ENCODE measurements around the gene HDLBP. TPM values are rescaled to one million over a fixed set of nuclear protein-coding genes. Genes with fewer than 3 reads are reported as not detected.

The HDLBP gene
- total and polyA plus RNA-seq, 2 of the 4 experiments (the other 2 are of a cell fraction), result 648 to 1,165 TPM

DNA sequence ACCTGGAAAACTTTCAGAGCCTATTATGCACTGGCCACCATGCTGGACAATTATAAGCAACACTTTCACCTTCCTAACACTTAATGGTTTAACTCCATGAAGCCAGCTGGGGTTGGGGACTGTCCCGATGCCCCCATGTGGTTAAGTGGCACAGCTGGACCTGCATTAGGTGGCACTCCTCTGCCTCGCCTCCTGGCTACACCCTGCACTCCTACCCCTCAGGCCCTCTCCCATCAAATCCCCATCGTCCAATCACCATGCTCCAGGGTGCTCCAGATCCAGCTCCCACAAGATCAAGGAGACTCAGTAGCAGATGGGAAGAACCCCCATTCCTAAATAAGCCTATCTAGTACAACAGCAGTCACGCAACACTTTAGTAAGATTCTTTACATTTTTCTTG lies 53.8 kb downstream of the HDLBP start:
- peaks cover 71% of the 10 kb centered on the region for H3K36me3 ChIP-seq (ENCODE audit: control insufficient read depth, insufficient read depth, low read length)
- no CpG with 5 or more reads among the region's 4 CpGs for WGBS, 2 experiments (ENCODE audit: extremely low coverage in 2 of 2, insufficient read length in 1 of 2)
- peaks cover 12% of the 10 kb centered on the region; the same call in 1 of the 2 replicates for H3K9me1 ChIP-seq (ENCODE audit: insufficient read depth, low read length)
- intact Hi-C loops (cut with micrococcal nuclease) (no loop called here), dilution Hi-C loops (cut with HindIII; ENCODE audit: low sequenced_read_pairs, unreplicated experiment) (no loop called here), in situ Hi-C loops (cut with MboI; ENCODE audit: low sequenced_read_pairs) (loop anchor here (5.0 kb wide), 1 partner anchor 86 kb away; no protein-coding TSS in a partner anchor)
- ATAC-seq (ENCODE audit: low read depth) (no peak), DNase-seq (no peak)
- no peak overlapping the region for H3K56ac ChIP-seq (ENCODE audit: extremely low read depth, insufficient read depth, low read length)
- H3K79me1 ChIP-seq (ENCODE audit: low read depth in 1 of 2, low read length in 2 of 2), result peaks cover 43 to 76% of the 10 kb centered on the region in 2 experiments
- H3K23ac ChIP-seq (ENCODE audit: low read depth, low read length), result no peak overlapping the region
- no peak overlapping the region for H3K4me2 ChIP-seq (ENCODE audit: low read depth, low read length)
- no peak overlapping the region for H3K4me3 ChIP-seq (ENCODE audit: insufficient read depth, low read depth, low read length)
- no peak overlapping the region for H4K91ac ChIP-seq (ENCODE audit: insufficient read depth, low read depth, low read length)
- no peaks in the 10 kb centered on the region for H3K9me3 ChIP-seq (ENCODE audit: control insufficient read depth, insufficient read depth, low read length)
- no peak overlapping the region for H2BK20ac ChIP-seq (ENCODE audit: low read depth, low read length)
- H3K9ac ChIP-seq (ENCODE audit: low read depth, low read length), result no peak overlapping the region
- no peaks in the 10 kb centered on the region for H3K27me3 ChIP-seq (ENCODE audit: control insufficient read depth, insufficient read depth, low read length)
- H3K27ac ChIP-seq (ENCODE audit: insufficient read depth, low read length), result no peak overlapping the region
- no peak overlapping the region for H4K8ac ChIP-seq (ENCODE audit: low read depth in 2 of 2, low read length in 2 of 2)
- H3K14ac ChIP-seq (replicated peaks; ENCODE audit: low read depth, low read length), result no peak overlapping the region
- H3K4me1 ChIP-seq (ENCODE audit: control insufficient read depth, insufficient read depth, low read length), result no peaks in the 10 kb centered on the region
- no peak overlapping the region for H2BK5ac ChIP-seq (ENCODE audit: low read depth, low read length, poor library complexity, severe bottlenecking)
- no peak overlapping the region for H3K4ac ChIP-seq (ENCODE audit: low read depth, low read length)
- no TSS peak for BruUV-seq (replicated peaks)
- POLR2A ChIA-PET (ENCODE audit: unreplicated experiment), result no interaction called here
- TF ChIP-seq BHLHE40 (IDR thresholded peaks at IDR 0.05; ENCODE audit: low read depth, low read length), result no peak
- no peak for TF ChIP-seq CEBPB (IDR thresholded peaks at IDR 0.05; ENCODE audit: low read depth, low read length)
- no peak for TF ChIP-seq POLR2A (IDR thresholded peaks at IDR 0.05; ENCODE audit: low read depth, low read length)
- TF ChIP-seq FOS (IDR thresholded peaks at IDR 0.05; ENCODE audit: low read depth, low read length), result no peak
- H4K20me1 ChIP-seq (ENCODE audit: insufficient read depth, low read length), result peaks cover 95% of the 10 kb centered on the region
- H2AK5ac ChIP-seq (ENCODE audit: low read depth, low read length), result no peak overlapping the region
- H3K18ac ChIP-seq (ENCODE audit: low read depth, low read length), result no peak overlapping the region
- no peak overlapping the region for H4K5ac ChIP-seq (ENCODE audit: low read depth, low read length)
- no peak overlapping the region for H2AK9ac ChIP-seq (replicated peaks; ENCODE audit: low read depth, low read length, poor library complexity)
- no peak overlapping the region for H2AFZ ChIP-seq (replicated peaks; ENCODE audit: low read length, poor library complexity)
- no peak overlapping the region for H2BK15ac ChIP-seq (ENCODE audit: low read depth, low read length)
- CTCF ChIA-PET, result interaction anchor here (0.6 to 1.0 kb wide), 2 partner anchors 47 to 53 kb away, joined by 3 to 4 read pairs; no protein-coding TSS in a partner anchor
- H2BK120ac ChIP-seq (ENCODE audit: low read depth, low read length), result no peak overlapping the region
